A549 (cell line): ENCODE measurements around the gene DNASE1L1. TPM values are rescaled to one million over a fixed set of nuclear protein-coding genes. Genes with fewer than 3 reads are reported as not detected.

Experiments
- ATAC-seq, 2 experiments: fragments of 200-7000 bp in 1 of 2; fragments of >200 bp in 1 of 2; cut with Nextera tagmentation in 1 of 2; cut with Tn5 transposase in 1 of 2; 3 replicates each; pipeline versions ENCODE4 v1.8.0 to v1.9.1; 2018 to 2020; ENCODE audit warnings: mild to moderate bottlenecking in 1 of 2, moderate library complexity in 1 of 2
- CTCF ChIA-PET: fragments of 300-600 bp; sonication (Branson Sonifier 250); formaldehyde crosslinking; extraction: SDS; loops from one replicate; lab custom pipeline; 2021; ENCODE audit warnings: antibody characterized with exemption, inconsistent platforms; lab: Yijun Ruan, JAX
- POLR2A ChIA-PET: fragments of 350-600 bp; formaldehyde crosslinking; extraction: SDS; loops from one replicate; lab custom pipeline; 2021; ENCODE audit warnings: antibody characterized with exemption, inconsistent platforms; lab: Yijun Ruan, JAX
- DNase-seq, 2 experiments: peaks; one replicate each; pipeline versions ENCODE4 v3.0.0 to v3.0.0-alpha.2; 2011 to 2016; ENCODE audit warnings: low read depth in 1 of 2, low spot score in 1 of 2
- FAIRE-seq: peaks from 2 replicates; lab custom pipeline; 2011; peaks lifted over from hg19 to GRCh38; lab: Jason Lieb, UNC
- H3K27ac ChIP-seq, 2 experiments: fragments of >200 bp; sonication (Bioruptor Twin); formaldehyde crosslinking; 3 replicates each; pipeline ENCODE4 v1.5.1; 2016 to 2017
- H3K4me1 ChIP-seq: fragments of >200 bp; sonication (Bioruptor Twin); formaldehyde crosslinking; 3 replicates; pipeline ENCODE4 v1.6.1; 2016
- H3K4me2 ChIP-seq: fragments of >200 bp; sonication (Bioruptor Twin); formaldehyde crosslinking; 3 replicates; pipeline ENCODE4 v1.6.1; 2016
- H3K4me3 ChIP-seq: fragments of >200 bp; sonication (Bioruptor Twin); formaldehyde crosslinking; 3 replicates; pipeline ENCODE4 v1.5.1; 2016
- H3K9me3 ChIP-seq: fragments of >200 bp; sonication (Bioruptor Twin); formaldehyde crosslinking; 3 replicates; pipeline ENCODE4 v1.6.1; 2016
- BCL3 ChIP-seq: fragments of >200 bp; sonication (Bioruptor Twin); formaldehyde crosslinking; IDR thresholded peaks from 3 replicates; pipeline ENCODE4 v1.6.1; 2016
- CEBPB ChIP-seq, 2 experiments: fragments of >200 bp in 1 of 2; sonication (Bioruptor Twin) in 1 of 2; formaldehyde crosslinking in 1 of 2; IDR thresholded peaks; 2 replicates each; pipeline ENCODE4 v1.6.1; 2012 to 2016
- E2F6 ChIP-seq: IDR thresholded peaks from 2 replicates; pipeline ENCODE4 v1.6.1; 2012; ENCODE audit warnings: low read depth, borderline replicate concordance
- FOSL2 ChIP-seq, 2 experiments: fragments of 450-650 bp in 1 of 2; fragments of >200 bp in 1 of 2; sonication (Bioruptor Twin) in 1 of 2; formaldehyde crosslinking; IDR thresholded peaks; 2 replicates each; pipeline versions ENCODE4 v1.5.0 to v1.6.1; 2016 to 2020; ENCODE audit warnings: mild to moderate bottlenecking in 1 of 2, moderate library complexity in 1 of 2
- HMGXB4 ChIP-seq: fragments of 250-450 bp; sonication (Bioruptor Pico); IDR thresholded peaks from 2 replicates; pipeline ENCODE4 v1.5.0; 2021; ENCODE audit warnings: mild to moderate bottlenecking, moderate library complexity, borderline replicate concordance
- HOXA7 ChIP-seq: fragments of 250-450 bp; sonication (Bioruptor Pico); IDR thresholded peaks from 2 replicates; pipeline ENCODE4 v1.5.0; 2020; ENCODE audit warnings: mild to moderate bottlenecking, moderate library complexity
- MAFK ChIP-seq: fragments of 450-650 bp; IDR thresholded peaks from 2 replicates; pipeline ENCODE4 v1.6.1; 2014; ENCODE audit not compliant: partially characterized antibody
- MAX ChIP-seq: IDR thresholded peaks from 2 replicates; pipeline ENCODE4 v1.6.1; 2012
- NR3C1 ChIP-seq: fragments of >200 bp; sonication (Bioruptor Twin); formaldehyde crosslinking; IDR thresholded peaks from 3 replicates; pipeline ENCODE4 v1.6.1; 2017
- PBX3 ChIP-seq: IDR thresholded peaks from 2 replicates; pipeline ENCODE4 v1.6.1; 2012
- PHF8 ChIP-seq: fragments of 200-600 bp; sonication (generic); IDR thresholded peaks from 2 replicates; pipeline ENCODE4 v1.6.1; 2016; ENCODE audit warnings: low read depth, mild to moderate bottlenecking, antibody characterized with exemption, moderate library complexity, borderline replicate concordance
- POLR2A ChIP-seq: IDR thresholded peaks from 2 replicates; pipeline ENCODE4 v1.6.1; 2012; ENCODE audit warnings: mild to moderate bottlenecking, low read length
- RFX5 ChIP-seq: fragments of 450-650 bp; IDR thresholded peaks from 2 replicates; pipeline ENCODE4 v1.7.1; 2014; ENCODE audit warnings: antibody characterized with exemption, mild to moderate bottlenecking, moderate library complexity
- SREBF2 ChIP-seq: fragments of 450-650 bp; IDR thresholded peaks from 2 replicates; pipeline ENCODE4 v1.6.1; 2014; ENCODE audit warnings: mild to moderate bottlenecking, moderate library complexity
- WGBS: methylation state at CpG from one replicate; pipeline ENCODE4 v1.1.6; 2017; ENCODE audit errors: missing lambda C conversion rate; 5-methylcytosine and 5-hydroxymethylcytosine counted together
- polyA minus RNA-seq: library from RNA; depleted of rRNA, polyadenylated mRNA; stranded (reverse); fragments of >200 nt; gene quantifications from 2 replicates; pipeline ENCODE4 v1.2.3, GENCODE V29; 2011; rRNA and poly(A)+ RNA removed
- polyA plus RNA-seq, 4 experiments: library from polyadenylated mRNA; depleted of rRNA in 3 of 4; stranded (reverse); fragments of >200 nt; fragmentation: RNase III in 1 of 4; extraction: RNeasy Plus Mini Kit Qiagen cat#74134 plus additional on column Dnase treatment in 1 of 4; gene quantifications; 2 replicates in 3 of 4; 3 replicates in 1 of 4; pipeline ENCODE4 v1.2.3, GENCODE V29; 2011 to 2017

Gene DNASE1L1
- polyA plus RNA-seq (2011; rRNA removed), result 14.3 and 21.6 TPM in 2 replicates
- polyA plus RNA-seq (2012; cell fraction: cytosol; rRNA removed), result 16.3 and 23.8 TPM in 2 replicates
- 38.6 and 39.1 TPM in 2 replicates for polyA plus RNA-seq (2012; cell fraction: nucleus; rRNA removed)
- polyA plus RNA-seq (2017; fragmentation: RNase III; extraction: RNeasy Plus Mini Kit Qiagen cat#74134 plus additional on column Dnase treatment), result 20.9 to 24.5 TPM (median 24.4 TPM) in 3 replicates
- 15.2 and 23.5 TPM in 2 replicates for polyA minus RNA-seq

GRCh38 chrX:154409222-154409871 is at the start of gene DNASE1L1:
Gene DNASE1L1, minus strand, starts transcription at chrX:154409254. Its CDS starts 3,686 bp downstream, at chrX:154405568.
- ChIA-PET CTCF (interaction anchor here (0.9 to 3.3 kb wide), 3 partner anchors 10 to 36 kb away, joined by 3 to 21 read pairs (median 14); partner anchors contain the start of genes FLNA and RPL10), POLR2A (interaction anchor here (1.0 to 3.3 kb wide), 3 partner anchors 9 to 81 kb away, joined by 3 to 19 read pairs (median 6); partner anchors contain the start of gene RPL10)
- ATAC-seq, result peak; percentile 85 to 90
- peak within 1 kb of the TSS; percentile 84 to 100 for H3K27ac ChIP-seq
- peak; percentile 62 to 91 for DNase-seq
- peak within 1 kb of the TSS; percentile 47 for H3K4me3 ChIP-seq
- WGBS, result 9% methylated on average over 7 of the region's 26 CpGs
- H3K4me1 ChIP-seq, result peaks cover 28% of the 10 kb centered on the region
- peak; percentile 68 for FAIRE-seq
- no peaks in the 10 kb centered on the region for H3K9me3 ChIP-seq
- peak within 1 kb of the TSS; percentile 93 for H3K4me2 ChIP-seq
- no peak for TF ChIP-seq HOXA7
- peak; percentile 39; the same call in 1 of the 2 replicates for TF ChIP-seq MAX
- TF ChIP-seq FOSL2 (IDR thresholded peaks at IDR 0.05), result no peak
- TF ChIP-seq FOSL2 (CRISPR knock-in tag; IDR thresholded peaks at IDR 0.05), result peak; percentile 86
- peak; percentile 96 for TF ChIP-seq RFX5
- no peak for TF ChIP-seq BCL3
- TF ChIP-seq PBX3, result 0 out of 2 replicates have a peak, but pooled peaks have one; percentile 21

- CTCF ChIA-PET, result no interaction called here
- POLR2A ChIA-PET, result interaction anchor here (0.6 to 1.5 kb wide), 5 partner anchors 17 to 60 kb away, joined by 3 to 6 read pairs (median 4); partner anchors contain the start of genes LAGE3, RPL10 and SLC10A3
- ATAC-seq (peak; percentile 50 to 68), FAIRE-seq (no peak), DNase-seq (no peak)
- H3K4me2 ChIP-seq, result peak within 1 kb of the TSS; percentile 98
- peak; percentile 53; the same call in 1 of the 2 replicates for TF ChIP-seq PHF8
- no peak for TF ChIP-seq MAFK
- no peak for TF ChIP-seq CEBPB (IDR thresholded peaks at IDR 0.05)
- TF ChIP-seq BCL3, result peak; percentile 56; the same call in 1 of the 3 replicates
- TF ChIP-seq HMGXB4 (CRISPR knock-in tag), result no peak
- TF ChIP-seq RFX5, result no peak
- TF ChIP-seq POLR2A, result peak; percentile 71
- TF ChIP-seq NR3C1, result no peak
- TF ChIP-seq SREBF2, result no peak
- TF ChIP-seq E2F6, result no peak
- no peaks in the 10 kb centered on the region for H3K9me3 ChIP-seq
- peak within 1 kb of the TSS; percentile 59 for H3K4me3 ChIP-seq
- 10% methylated on average over 4 of the region's 88 CpGs for WGBS
- H3K27ac ChIP-seq, result peak within 1 kb of the TSS; percentile 74 to 97
- H3K4me1 ChIP-seq, result peaks cover 11% of the 10 kb centered on the region
Observed at GRCh38 chrX:154458116-154458953, 49.3 kb upstream of the DNASE1L1 start, which contains the start of gene PLXNA3. Gene PLXNA3, plus strand, starts transcription at chrX:154458281. Its CDS starts 1,903 bp downstream, at chrX:154460184.
